Endothelial cell of umbilical vein (primary cell): ENCODE results near the gene HJV. TPM values are rescaled to one million over a fixed set of nuclear protein-coding genes. Genes with fewer than 3 reads are reported as not detected.

ENCODE experiments used
- BruUV-seq: library from RNA; stranded (reverse); fragments of 400-500 nt; replicated peaks from 2 replicates; lab custom pipeline; 2021; lab: Mats Ljungman, UMichigan
- CTCF ChIA-PET: fragments of 300-600, 350-600 bp; sonication (Branson Sonifier 250); formaldehyde crosslinking; loops from one replicate; lab custom pipeline; 2021; ENCODE audit warnings: antibody characterized with exemption, inconsistent platforms; lab: Charles Lee
- POLR2A ChIA-PET: fragments of 300-600, 350-600 bp; sonication (Branson Sonifier 250); formaldehyde crosslinking; loops from one replicate; lab custom pipeline; 2021; ENCODE audit warnings: antibody characterized with exemption, inconsistent platforms; lab: Charles Lee
- DNase-seq: peaks from one replicate; pipeline ENCODE4 v3.0.0-alpha.2; 2011; ENCODE audit warnings: low read depth, low spot score
- FAIRE-seq: peaks from 2 replicates; lab custom pipeline; 2011; peaks lifted over from hg19 to GRCh38; lab: Jason Lieb, UNC
- H2AFZ ChIP-seq: 2 replicates; pipeline ENCODE4 v1.6.0; 2012; ENCODE audit warnings: low read depth, low read length, control low read depth, inconsistent platforms
- H3K27ac ChIP-seq: 2 replicates; pipeline ENCODE4 v1.5.1; 2011; ENCODE audit warnings: low read depth, mild to moderate bottlenecking, control low read depth, low read length, moderate library complexity; ENCODE audit not compliant: insufficient read depth
- H3K27me3 ChIP-seq, 2 experiments: 2 replicates each; pipeline versions ENCODE4 v1.6.0 to v1.6.1; 2011; ENCODE audit warnings: low read length in 2 of 2, mixed read lengths in 1 of 2; ENCODE audit not compliant: control insufficient read depth in 2 of 2, insufficient read depth in 2 of 2
- H3K36me3 ChIP-seq, 2 experiments: 2 replicates in 1 of 2; 3 replicates in 1 of 2; pipeline ENCODE4 v1.5.1; 2011; ENCODE audit warnings: low read length in 2 of 2, mild to moderate bottlenecking in 1 of 2, moderate library complexity in 1 of 2; ENCODE audit not compliant: control insufficient read depth in 2 of 2, insufficient read depth in 2 of 2; ENCODE audit errors: extremely low read depth in 1 of 2
- H3K4me1 ChIP-seq: 3 replicates; pipeline ENCODE4 v1.5.1; 2011; ENCODE audit warnings: mild to moderate bottlenecking, low read length; ENCODE audit not compliant: control insufficient read depth, insufficient read depth; ENCODE audit errors: extremely low read depth
- H3K4me2 ChIP-seq: 2 replicates; pipeline ENCODE4 v1.6.1; 2011; ENCODE audit warnings: low read length, control low read depth, mixed read lengths; ENCODE audit not compliant: insufficient read depth
- H3K4me3 ChIP-seq, 3 experiments: fragments of 200-600 bp in 1 of 3; sonication (generic), shearing (Covaris generic) in 1 of 3; replicated peaks in 1 of 3; 2 replicates each; pipeline ENCODE4 v1.5.1; 2011 to 2016; ENCODE audit warnings: control low read depth in 3 of 3, low read length in 3 of 3, mild to moderate bottlenecking in 2 of 3, inconsistent platforms in 1 of 3, low read depth in 1 of 3, moderate library complexity in 1 of 3; ENCODE audit not compliant: insufficient read depth in 1 of 3
- H3K79me2 ChIP-seq: 2 replicates; pipeline ENCODE4 v1.6.0; 2012; ENCODE audit warnings: low read length, inconsistent platforms; ENCODE audit not compliant: control insufficient read depth, insufficient read depth
- H3K9ac ChIP-seq: replicated peaks from 2 replicates; pipeline ENCODE3; 2011; ENCODE audit warnings: low read length, control low read depth; ENCODE audit not compliant: insufficient read depth; ENCODE audit errors: extremely low read depth
- H3K9me1 ChIP-seq: replicated peaks from 3 replicates; pipeline ENCODE4 v1.6.0; 2011; ENCODE audit warnings: mild to moderate bottlenecking, low read length; ENCODE audit not compliant: control insufficient read depth, insufficient read depth; ENCODE audit errors: extremely low read depth
- H3K9me3 ChIP-seq: replicated peaks from 2 replicates; pipeline ENCODE4 v1.5.1; 2012; ENCODE audit warnings: low read length, inconsistent platforms; ENCODE audit not compliant: control insufficient read depth, insufficient read depth
- H4K20me1 ChIP-seq: replicated peaks from 2 replicates; pipeline ENCODE3; 2011; ENCODE audit warnings: mild to moderate bottlenecking, low read length; ENCODE audit not compliant: control insufficient read depth, insufficient read depth; ENCODE audit errors: extremely low read depth
- FOS ChIP-seq: IDR thresholded peaks from 2 replicates; pipeline ENCODE4 v1.6.1; 2011; ENCODE audit warnings: mild to moderate bottlenecking, low read length, moderate library complexity, borderline replicate concordance; ENCODE audit not compliant: insufficient read depth
- GATA2 ChIP-seq: IDR thresholded peaks from 2 replicates; pipeline ENCODE4 v1.7.0; 2011; ENCODE audit warnings: low read depth, mild to moderate bottlenecking, moderate library complexity, mixed read lengths, low read length; ENCODE audit not compliant: insufficient read length, insufficient read depth
- MYC ChIP-seq: IDR thresholded peaks from one replicate; pipeline ENCODE4 v1.6.1; 2011; ENCODE audit warnings: mild to moderate bottlenecking, low read depth, low read length
- POLR2A ChIP-seq: IDR thresholded peaks from 2 replicates; pipeline ENCODE4 v1.6.1; 2012; ENCODE audit warnings: low read depth, mild to moderate bottlenecking, control low read depth, low read length
- dilution Hi-C: fragments of 300-500 bp; cut with MboI; formaldehyde crosslinking; loops from one replicate; pipeline ENCODE4 v1.15.0; 2019; ENCODE audit warnings: low sequenced_read_pairs; ENCODE audit not compliant: extremely low pct_ligation_motif_present
- intact Hi-C: fragments of 100-400 bp; cut with micrococcal nuclease; formaldehyde crosslinking; loops from one replicate; pipeline ENCODE4 v1.10.0; 2022
- polyA plus RNA-seq, 4 experiments: library from polyadenylated mRNA; depleted of rRNA in 3 of 4; stranded (reverse) in 3 of 4; unstranded in 1 of 4; fragments of >200 nt; gene quantifications; 2 replicates each; pipeline versions ENCODE4 v1.2.1 to v1.2.3, GENCODE V29; 2011 to 2012; ENCODE audit warnings: missing spikeins in 1 of 4
- total RNA-seq: library from RNA; stranded (reverse); gene quantifications from 2 replicates; pipeline ENCODE4 v1.2.3, GENCODE V29; 2021
- TF ChIP-seq, protein P1 (sequence below), 2 donors: IDR thresholded peaks; 1 replicate in 1 of 2; 2 replicates in 1 of 2; pipeline ENCODE4 v1.5.1; 2011; ENCODE audit warnings: low read length in 2 of 2, mild to moderate bottlenecking in 2 of 2, moderate library complexity in 2 of 2, control low read depth in 1 of 2, inconsistent platforms in 1 of 2, low read depth in 1 of 2; ENCODE audit not compliant: insufficient read depth in 1 of 2; ENCODE audit errors: extremely low read depth in 1 of 2

HJV gene
- total and polyA plus RNA-seq, 2 donors (not counting 3 experiments of a cell fraction or from before 2014, with no cell fraction given), result not detected

DNA sequence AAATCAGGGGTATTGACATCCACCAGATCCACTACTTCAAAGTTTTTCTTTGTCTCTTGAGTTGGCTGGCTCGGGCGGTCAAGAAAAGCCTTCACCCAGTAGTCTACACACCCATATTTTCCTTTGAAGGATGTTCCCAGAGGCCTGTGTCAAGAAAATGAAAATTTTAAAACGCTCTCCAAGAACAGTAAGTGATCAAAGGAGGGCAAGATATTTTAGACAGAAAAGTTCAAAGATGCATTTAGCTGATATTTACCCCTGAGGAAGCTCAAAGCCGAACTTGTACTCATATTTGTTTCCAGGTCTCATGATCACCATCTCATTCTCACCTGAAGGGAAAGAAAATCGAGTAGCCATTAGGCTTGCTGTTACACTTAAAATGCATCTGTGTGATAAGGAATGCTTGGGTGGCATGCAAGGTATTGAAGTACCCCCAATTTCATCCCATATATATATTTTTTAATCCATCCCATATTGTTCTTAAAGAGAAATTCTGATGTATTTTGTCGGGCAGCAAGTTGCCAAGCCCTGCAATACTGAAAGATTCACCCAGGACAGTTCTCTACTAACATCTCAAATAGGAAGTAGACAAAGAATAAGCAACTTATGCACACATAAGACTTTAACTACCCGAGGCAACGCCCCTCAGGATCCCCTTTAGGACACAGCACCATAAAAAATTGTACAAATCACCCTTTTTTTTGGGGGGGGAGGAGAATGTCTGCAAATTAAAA lies 26.2 kb downstream of the HJV start:
- no peak overlapping the region for H3K27ac ChIP-seq
- intact Hi-C loops, result no loop called here
- TF ChIP-seq MYC (no peak), POLR2A (no peak), GATA2 (no peak), FOS (no peak)
- TF ChIP-seq, protein P1, sequence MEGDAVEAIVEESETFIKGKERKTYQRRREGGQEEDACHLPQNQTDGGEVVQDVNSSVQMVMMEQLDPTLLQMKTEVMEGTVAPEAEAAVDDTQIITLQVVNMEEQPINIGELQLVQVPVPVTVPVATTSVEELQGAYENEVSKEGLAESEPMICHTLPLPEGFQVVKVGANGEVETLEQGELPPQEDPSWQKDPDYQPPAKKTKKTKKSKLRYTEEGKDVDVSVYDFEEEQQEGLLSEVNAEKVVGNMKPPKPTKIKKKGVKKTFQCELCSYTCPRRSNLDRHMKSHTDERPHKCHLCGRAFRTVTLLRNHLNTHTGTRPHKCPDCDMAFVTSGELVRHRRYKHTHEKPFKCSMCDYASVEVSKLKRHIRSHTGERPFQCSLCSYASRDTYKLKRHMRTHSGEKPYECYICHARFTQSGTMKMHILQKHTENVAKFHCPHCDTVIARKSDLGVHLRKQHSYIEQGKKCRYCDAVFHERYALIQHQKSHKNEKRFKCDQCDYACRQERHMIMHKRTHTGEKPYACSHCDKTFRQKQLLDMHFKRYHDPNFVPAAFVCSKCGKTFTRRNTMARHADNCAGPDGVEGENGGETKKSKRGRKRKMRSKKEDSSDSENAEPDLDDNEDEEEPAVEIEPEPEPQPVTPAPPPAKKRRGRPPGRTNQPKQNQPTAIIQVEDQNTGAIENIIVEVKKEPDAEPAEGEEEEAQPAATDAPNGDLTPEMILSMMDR (IDR thresholded peaks at IDR 0.05; ENCODE audit: extremely low read depth in 1 of 2, insufficient read depth in 1 of 2, low read depth in 1 of 2, low read length in 2 of 2), result no peak

More for the DNA sequence above, 26.2 kb downstream of the HJV start:
- Histone ChIP-seq H2AFZ (peak overlapping the region; percentile 72), H3K9me1 (no peaks in the 10 kb centered on the region), H3K9me3 (no peaks in the 10 kb centered on the region), H3K4me1 (peaks cover 19% of the 10 kb centered on the region), H3K79me2 (peaks cover 10% of the 10 kb centered on the region), H3K36me3 (peaks cover 2 to 16% of the 10 kb centered on the region in 2 experiments), H3K4me2 (peak overlapping the region; percentile 98), H3K27me3 (no peaks in the 10 kb centered on the region), H4K20me1 (no peaks in the 10 kb centered on the region), H3K4me3 (peak overlapping the region; percentile 97 to 98 (median 98)), H3K9ac (peak overlapping the region; percentile 49)
- ChIA-PET POLR2A (no interaction called here), CTCF (interaction anchor here (4.2 to 10.4 kb wide), 2 partner anchors 12 to 16 kb away, joined by 25 to 87 read pairs; no protein-coding TSS in a partner anchor)
- DNase-seq, result peak; percentile 17
- peak; percentile 67 for FAIRE-seq
- no TSS peak for BruUV-seq
- dilution Hi-C loops, result no loop called here
